HEK293T (cell line): Measurements from ENCODE around the gene DDHD1.

Experiments used
- CTCF ChIA-PET: fragments of 350-600 bp; formaldehyde crosslinking; extraction: SDS; loops from one replicate; lab custom pipeline; 2021; ENCODE audit warnings: antibody characterized with exemption, inconsistent platforms; lab: Yijun Ruan, JAX
- POLR2A ChIA-PET: fragments of 350-600 bp; formaldehyde crosslinking; extraction: SDS; loops from one replicate; lab custom pipeline; 2020; ENCODE audit warnings: antibody characterized with exemption, inconsistent platforms; lab: Yijun Ruan, JAX
- DNase-seq: peaks from one replicate; pipeline ENCODE4 v3.0.0; 2012; ENCODE audit warnings: mixed read lengths; ENCODE audit errors: extremely low spot score
- ARNT ChIP-seq: fragments of 450-650 bp; IDR thresholded peaks from 2 replicates; pipeline ENCODE4 v1.6.1; 2017; ENCODE audit warnings: mild to moderate bottlenecking
- BHLHE40 ChIP-seq: fragments of 450-650 bp; IDR thresholded peaks from 2 replicates; pipeline ENCODE4 v1.6.1; 2016; ENCODE audit warnings: mild to moderate bottlenecking, moderate library complexity, borderline replicate concordance
- CTBP1 ChIP-seq: fragments of 450-650 bp; IDR thresholded peaks from 2 replicates; pipeline ENCODE4 v1.6.1; 2016; ENCODE audit warnings: borderline replicate concordance
- ELF4 ChIP-seq: fragments of 450-650 bp; IDR thresholded peaks from 2 replicates; pipeline ENCODE4 v1.6.1; 2017; ENCODE audit warnings: antibody characterized with exemption
- FOXA1 ChIP-seq: fragments of 450-650 bp; IDR thresholded peaks from 2 replicates; pipeline ENCODE4 v1.6.1; 2016; ENCODE audit warnings: mild to moderate bottlenecking
- FOXK2 ChIP-seq: fragments of 450-650 bp; IDR thresholded peaks from 2 replicates; pipeline ENCODE4 v1.6.1; 2016; ENCODE audit warnings: mild to moderate bottlenecking
- FOXM1 ChIP-seq: fragments of 450-650 bp; IDR thresholded peaks from 2 replicates; pipeline ENCODE4 v1.6.1; 2017; ENCODE audit warnings: mild to moderate bottlenecking, borderline replicate concordance
- HDGF ChIP-seq: fragments of 450-650 bp; IDR thresholded peaks from 2 replicates; pipeline ENCODE4 v1.6.1; 2017; ENCODE audit warnings: antibody characterized with exemption, borderline replicate concordance
- L3MBTL2 ChIP-seq: fragments of 450-650 bp; conservative IDR thresholded peaks from 2 replicates; pipeline ENCODE4 v1.6.1; 2016; ENCODE audit warnings: mild to moderate bottlenecking
- LEF1 ChIP-seq: fragments of 450-650 bp; IDR thresholded peaks from 2 replicates; pipeline ENCODE4 v1.6.1; 2017; ENCODE audit warnings: mild to moderate bottlenecking, borderline replicate concordance
- NFRKB ChIP-seq: fragments of 450-650 bp; IDR thresholded peaks from 2 replicates; pipeline ENCODE4 v1.6.1; 2016; ENCODE audit warnings: mild to moderate bottlenecking, moderate library complexity
- PKNOX1 ChIP-seq: fragments of 450-650 bp; IDR thresholded peaks from 2 replicates; pipeline ENCODE4 v1.6.1; 2016
- SP1 ChIP-seq: fragments of 450-650 bp; IDR thresholded peaks from 2 replicates; pipeline ENCODE4 v1.6.1; 2017
- SUZ12 ChIP-seq: fragments of 450-650 bp; IDR thresholded peaks from 2 replicates; pipeline ENCODE4 v1.6.1; 2016; ENCODE audit warnings: mild to moderate bottlenecking
- TARDBP ChIP-seq: fragments of 450-650 bp; IDR thresholded peaks from 2 replicates; pipeline ENCODE4 v1.6.1; 2016
- ZNF384 ChIP-seq: fragments of 450-650 bp; IDR thresholded peaks from 2 replicates; pipeline ENCODE4 v1.6.1; 2016

The DDHD1 gene

DNA sequence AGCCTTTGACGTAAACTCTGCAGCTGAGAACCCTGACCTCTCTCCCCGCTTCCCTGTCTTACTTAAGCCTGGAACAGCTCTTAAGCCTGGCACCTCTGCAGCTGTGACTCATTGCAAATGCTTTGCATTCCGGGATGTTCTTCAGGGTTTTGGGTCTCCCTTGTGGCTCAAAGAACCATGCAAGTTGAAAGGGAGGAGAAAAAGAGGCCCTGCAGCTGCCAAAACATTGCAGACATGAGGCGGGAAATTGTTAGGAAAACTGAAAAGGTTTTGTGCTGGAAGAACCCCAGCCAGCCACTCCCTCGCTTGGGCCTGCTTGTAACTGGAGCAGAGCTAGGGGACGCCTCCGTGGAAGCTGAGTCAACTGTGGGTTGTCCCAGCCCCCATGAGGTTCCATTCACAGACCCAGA, 142.1 kb downstream of the DDHD1 start:
- no peak for DNase-seq
- ChIA-PET POLR2A (no interaction called here), CTCF (no interaction called here)
- no peak for TF ChIP-seq ZNF384
- no peak for TF ChIP-seq L3MBTL2
- TF ChIP-seq TARDBP, result no peak
- TF ChIP-seq CTBP1, result no peak
- no peak for TF ChIP-seq SUZ12
- no peak for TF ChIP-seq ELF4
- no peak for TF ChIP-seq FOXK2
- TF ChIP-seq FOXA1, result no peak
- TF ChIP-seq PKNOX1, result no peak
- no peak for TF ChIP-seq LEF1
- TF ChIP-seq NFRKB, result no peak
- TF ChIP-seq SP1, result no peak
- TF ChIP-seq BHLHE40, result no peak
- no peak for TF ChIP-seq HDGF
- no peak for TF ChIP-seq ARNT

DNA sequence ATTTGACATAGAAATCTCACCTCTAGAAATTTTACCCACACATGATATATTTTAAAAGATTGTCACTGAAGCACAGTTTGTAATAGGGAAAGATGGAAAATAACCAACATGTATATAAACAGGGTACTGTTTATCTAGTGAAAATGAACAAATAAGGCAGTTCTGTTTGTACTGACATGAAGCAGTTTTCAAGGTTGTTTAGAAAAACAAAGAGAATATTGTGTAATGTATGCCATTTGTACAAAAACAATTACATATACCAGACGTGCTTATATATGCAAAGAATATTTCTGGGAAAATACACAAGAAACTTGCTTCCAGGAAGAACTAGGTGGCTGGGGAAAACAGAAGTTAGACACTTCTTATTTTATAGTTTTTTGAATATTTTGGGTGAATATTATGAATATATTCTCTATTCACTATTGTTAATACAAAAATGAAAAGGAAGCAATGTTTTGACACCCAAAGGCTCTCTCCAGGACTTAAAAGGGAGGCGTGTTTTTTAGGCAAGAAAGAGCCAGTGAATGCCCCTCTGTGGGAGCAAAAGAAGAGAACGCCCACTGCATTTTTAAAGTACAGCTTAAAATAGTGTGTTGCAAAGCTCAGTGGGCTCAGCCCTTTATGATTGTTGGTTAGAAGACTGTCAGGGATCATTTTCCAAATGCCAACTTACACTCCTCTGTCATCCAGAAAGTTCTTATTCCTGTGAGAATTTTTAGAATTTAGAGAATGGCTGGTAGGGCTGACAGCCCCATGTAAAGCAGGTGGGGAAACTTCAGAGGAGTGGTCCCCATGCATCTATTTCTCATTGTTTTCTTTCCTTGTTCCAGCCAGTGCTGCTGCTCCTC, 142.7 kb downstream of the DDHD1 start:
- ChIA-PET POLR2A (no interaction called here), CTCF (no interaction called here)
- DNase-seq, result no peak
- TF ChIP-seq BHLHE40 (no peak), ARNT (no peak), NFRKB (no peak), ELF4 (no peak), FOXM1 (no peak), FOXK2 (no peak), ZNF384 (no peak), HDGF (no peak), TARDBP (no peak), SUZ12 (no peak), CTBP1 (no peak), SP1 (no peak), LEF1 (no peak), FOXA1 (no peak), PKNOX1 (no peak), L3MBTL2 (no peak)

- ChIA-PET POLR2A (no interaction called here), CTCF (interaction anchor here (0.6 kb wide), 1 partner anchor 60 kb away, joined by 3 read pairs; no protein-coding TSS in a partner anchor)
- TF ChIP-seq ELF4, result no peak
- no peak for DNase-seq
Measured at GRCh38 chr14:53006931-53007562, 146.1 kb downstream of the DDHD1 start.

DNA sequence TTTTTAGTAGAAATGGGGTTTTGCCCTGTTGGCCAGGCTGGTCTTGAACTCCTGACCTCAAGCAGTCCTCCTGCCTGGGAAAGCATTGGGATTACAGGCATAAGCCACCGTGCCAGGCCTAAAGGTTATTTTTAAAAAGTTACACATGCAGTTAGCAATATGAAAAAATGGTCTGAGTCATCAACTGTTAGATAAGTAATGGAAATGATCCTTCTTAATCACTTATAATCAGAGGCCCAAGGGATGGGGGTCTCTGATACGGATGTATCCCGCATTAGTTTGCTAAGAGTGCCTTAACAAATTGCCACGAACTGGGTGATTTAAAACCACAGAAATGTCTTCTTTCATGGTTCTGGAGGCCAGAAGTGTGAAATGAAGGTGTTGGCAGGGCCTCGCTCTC, 148.1 kb downstream of the DDHD1 start:
- POLR2A ChIA-PET, result no interaction called here
- CTCF ChIA-PET, result no interaction called here
- TF ChIP-seq FOXA1, result no peak
- no peak for DNase-seq

GRCh38 chr14:53003776-53004175, 149.3 kb downstream of the DDHD1 start:
- ChIA-PET CTCF (no interaction called here), POLR2A (no interaction called here)
- DNase-seq, result no peak
- no peak for TF ChIP-seq LEF1
- no peak for TF ChIP-seq FOXM1
- TF ChIP-seq HDGF, result no peak
- no peak for TF ChIP-seq FOXA1
- TF ChIP-seq PKNOX1, result no peak
- TF ChIP-seq FOXK2, result no peak
- TF ChIP-seq L3MBTL2, result no peak
- TF ChIP-seq CTBP1, result no peak
- no peak for TF ChIP-seq ELF4
- TF ChIP-seq BHLHE40, result no peak
- no peak for TF ChIP-seq SP1
- TF ChIP-seq SUZ12, result no peak
- TF ChIP-seq TARDBP, result no peak
- no peak for TF ChIP-seq ARNT
- no peak for TF ChIP-seq ZNF384
- TF ChIP-seq NFRKB, result no peak

GRCh38 chr14:53002576-53002975, 150.5 kb downstream of the DDHD1 start:
- POLR2A ChIA-PET, result interaction anchor here (1.2 kb wide), 1 partner anchor 33 kb away, joined by 3 read pairs; no protein-coding TSS in a partner anchor
- TF ChIP-seq L3MBTL2, result peak; percentile 27; the same call in 1 of the 2 replicates
- no peak for TF ChIP-seq BHLHE40
- DNase-seq, result no peak
- CTCF ChIA-PET, result no interaction called here
